Placental epithelial cell (primary cell): ENCODE measurements around the gene KLHL30. TPM values are rescaled to one million over a fixed set of nuclear protein-coding genes. Genes with fewer than 3 reads are reported as not detected.

ENCODE experiments used
- total RNA-seq: library from RNA; depleted of rRNA; stranded (reverse); fragments of >200 nt; gene quantifications from 2 replicates; pipeline ENCODE4 v1.2.3, GENCODE V29; 2012

The KLHL30 gene, protein sequence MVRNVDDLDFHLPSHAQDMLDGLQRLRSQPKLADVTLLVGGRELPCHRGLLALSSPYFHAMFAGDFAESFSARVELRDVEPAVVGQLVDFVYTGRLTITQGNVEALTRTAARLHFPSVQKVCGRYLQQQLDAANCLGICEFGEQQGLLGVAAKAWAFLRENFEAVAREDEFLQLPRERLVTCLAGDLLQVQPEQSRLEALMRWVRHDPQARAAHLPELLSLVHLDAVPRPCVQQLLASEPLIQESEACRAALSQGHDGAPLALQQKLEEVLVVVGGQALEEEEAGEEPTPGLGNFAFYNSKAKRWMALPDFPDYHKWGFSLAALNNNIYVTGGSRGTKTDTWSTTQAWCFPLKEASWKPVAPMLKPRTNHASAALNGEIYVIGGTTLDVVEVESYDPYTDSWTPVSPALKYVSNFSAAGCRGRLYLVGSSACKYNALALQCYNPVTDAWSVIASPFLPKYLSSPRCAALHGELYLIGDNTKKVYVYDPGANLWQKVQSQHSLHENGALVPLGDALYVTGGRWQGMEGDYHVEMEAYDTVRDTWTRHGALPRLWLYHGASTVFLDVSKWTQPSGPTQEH
- total RNA-seq, result not detected in 2 replicates

GRCh38 chr2:238138331-238139195 lies at the start of gene KLHL30:
TSS of gene KLHL30 (plus strand) at chr2:238138668. CDS start at chr2:238140755, 2,087 bp downstream.

GRCh38 chr2:238100049-238100820 lies 38.2 kb upstream of the KLHL30 start, which contains the start of gene ESPNL:
TSS of gene ESPNL (plus strand) at chr2:238100340. CDS start at chr2:238100420, 80 bp downstream.

DNA sequence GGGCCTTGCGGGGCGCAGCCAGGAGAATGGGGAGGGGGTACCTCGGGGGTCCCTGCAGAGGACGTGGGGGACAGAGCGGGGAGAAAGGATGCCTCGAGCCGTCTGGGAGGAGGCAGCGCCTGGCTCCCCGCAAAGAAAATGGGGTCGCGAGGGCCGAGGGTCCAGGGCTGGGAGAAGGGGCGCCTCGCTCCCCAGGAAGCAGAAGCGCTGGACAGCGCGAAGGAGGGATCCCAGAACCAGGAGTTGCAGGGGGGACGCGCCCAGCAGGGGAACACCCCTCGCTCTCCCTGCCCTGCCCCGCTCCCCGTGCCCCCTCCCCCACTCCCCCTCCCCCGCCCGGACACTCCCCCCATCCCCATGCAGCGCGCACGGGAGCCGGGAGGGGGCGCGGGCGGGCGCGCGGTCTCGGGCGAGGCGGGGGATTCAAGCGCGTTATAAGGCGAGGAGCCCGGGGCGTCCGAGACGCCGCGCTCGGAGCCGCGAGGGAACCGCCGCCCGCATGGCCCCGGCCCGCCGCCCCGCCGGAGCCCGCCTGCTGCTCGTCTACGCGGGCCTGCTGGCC lies 20.1 kb downstream of the KLHL30 start, which contains the start of gene ERFE:
Gene ERFE (plus strand): TSS at position 462 of the 562 bp plus-strand sequence. CDS start 38 bp downstream, at position 500.

Other genes with a start within 250 kb of the KLHL30 start
- gene UBE2F, start 171.7 kb upstream of the KLHL30 start, total RNA-seq, result 17.3 and 65.0 TPM in 2 replicates
- gene SCLY, start 77.7 kb upstream of the KLHL30 start, total RNA-seq, result 8.2 and 10.2 TPM in 2 replicates
- gene ESPNL, start 38.3 kb upstream of the KLHL30 start, total RNA-seq, result 0.87 and 7.5 TPM in 2 replicates
- not detected in 2 replicates for gene ERFE, start 20.3 kb downstream of the KLHL30 start, total RNA-seq
- 13.2 and 23.6 TPM in 2 replicates for gene ILKAP, start 65.0 kb downstream of the KLHL30 start, total RNA-seq
- 1.5 and 1.6 TPM in 2 replicates for gene HES6, start 101.4 kb downstream of the KLHL30 start, total RNA-seq
- gene PER2, start 149.9 kb downstream of the KLHL30 start, total RNA-seq, result 4.3 and 5.9 TPM in 2 replicates
- gene TRAF3IP1, start 181.8 kb downstream of the KLHL30 start, total RNA-seq, result 3.9 and 4.3 TPM in 2 replicates